Measurements from ENCODE around the gene ATMIN. TPM values are rescaled to one million over a fixed set of nuclear protein-coding genes. Genes with fewer than 3 reads are reported as not detected.

Gene ATMIN
- total and polyA plus RNA-seq, 2 donors (not counting 3 experiments of a cell fraction or from before 2014, with no cell fraction given) = 15.0 to 22.4 TPM

GRCh38 chr16:81003064-81003463 lies 32.6 kb upstream of the ATMIN start:
- H3K79me2 ChIP-seq (ENCODE audit: control insufficient read depth, insufficient read depth, low read length) = peaks cover 88% of the 10 kb centered on the region
- no peaks in the 10 kb centered on the region for H3K36me3 ChIP-seq (ENCODE audit: control insufficient read depth in 2 of 2, extremely low read depth in 1 of 2, insufficient read depth in 2 of 2, low read length in 2 of 2)
- no peaks in the 10 kb centered on the region for H3K9me1 ChIP-seq (replicated peaks; ENCODE audit: control insufficient read depth, extremely low read depth, insufficient read depth, low read length)
- dilution Hi-C loops (cut with MboI; ENCODE audit: extremely low pct_ligation_motif_present, low sequenced_read_pairs) = no loop called here
- H3K27ac ChIP-seq (ENCODE audit: insufficient read depth, low read depth, low read length) = no peak overlapping the region
- DNase-seq (ENCODE audit: low read depth, low spot score) = no peak
- no peaks in the 10 kb centered on the region for H4K20me1 ChIP-seq (replicated peaks; ENCODE audit: control insufficient read depth, extremely low read depth, insufficient read depth, low read length)
- no TSS peak for BruUV-seq (replicated peaks)
- H3K4me3 ChIP-seq (replicated peaks in 1 of 3; ENCODE audit: insufficient read depth in 1 of 3, low read depth in 1 of 3, low read length in 3 of 3) = no peak overlapping the region
- peaks cover 14% of the 10 kb centered on the region for H3K4me1 ChIP-seq (ENCODE audit: control insufficient read depth, extremely low read depth, insufficient read depth, low read length)
- intact Hi-C loops (cut with micrococcal nuclease) = no loop called here
- H3K9ac ChIP-seq (replicated peaks; ENCODE audit: extremely low read depth, insufficient read depth, low read length) = no peak overlapping the region
- ChIA-PET CTCF (interaction anchor here (1.4 to 4.3 kb wide), 4 partner anchors 9 to 79 kb away, joined by 3 to 38 read pairs (median 6); no protein-coding TSS in a partner anchor), POLR2A (no interaction called here)
- TF ChIP-seq EZH2 (IDR thresholded peaks at IDR 0.05; ENCODE audit: borderline replicate concordance, low read depth, low read length, severe bottlenecking) (no peak), FOS (IDR thresholded peaks at IDR 0.05; ENCODE audit: borderline replicate concordance, insufficient read depth, low read length) (no peak)
- H3K4me2 ChIP-seq (ENCODE audit: insufficient read depth, low read length) = no peak overlapping the region
- H3K27me3 ChIP-seq (ENCODE audit: control insufficient read depth in 2 of 2, insufficient read depth in 2 of 2, low read length in 2 of 2) = no peaks in the 10 kb centered on the region
- H2AFZ ChIP-seq (ENCODE audit: low read depth, low read length) = no peak overlapping the region
- no peaks in the 10 kb centered on the region for H3K9me3 ChIP-seq (replicated peaks; ENCODE audit: control insufficient read depth, insufficient read depth, low read length)
- FAIRE-seq = no peak

- Histone ChIP-seq H3K36me3 (ENCODE audit: control insufficient read depth in 2 of 2, extremely low read depth in 1 of 2, insufficient read depth in 2 of 2, low read length in 2 of 2) (no peaks in the 10 kb centered on the region), H2AFZ (ENCODE audit: low read depth, low read length) (no peak overlapping the region), H3K4me3 (replicated peaks in 1 of 3; ENCODE audit: insufficient read depth in 1 of 3, low read depth in 1 of 3, low read length in 3 of 3) (no peak overlapping the region), H3K4me1 (ENCODE audit: control insufficient read depth, extremely low read depth, insufficient read depth, low read length) (peaks cover 19% of the 10 kb centered on the region), H3K9me1 (replicated peaks; ENCODE audit: control insufficient read depth, extremely low read depth, insufficient read depth, low read length) (no peaks in the 10 kb centered on the region), H3K27ac (ENCODE audit: insufficient read depth, low read depth, low read length) (no peak overlapping the region), H3K79me2 (ENCODE audit: control insufficient read depth, insufficient read depth, low read length) (peaks cover 88% of the 10 kb centered on the region), H3K9me3 (replicated peaks; ENCODE audit: control insufficient read depth, insufficient read depth, low read length) (no peaks in the 10 kb centered on the region), H3K9ac (replicated peaks; ENCODE audit: extremely low read depth, insufficient read depth, low read length) (peak overlapping the region; percentile 25), H4K20me1 (replicated peaks; ENCODE audit: control insufficient read depth, extremely low read depth, insufficient read depth, low read length) (no peaks in the 10 kb centered on the region), H3K27me3 (ENCODE audit: control insufficient read depth in 2 of 2, insufficient read depth in 2 of 2, low read length in 2 of 2) (no peaks in the 10 kb centered on the region), H3K4me2 (ENCODE audit: insufficient read depth, low read length) (peak overlapping the region; percentile 80)
- DNase-seq (ENCODE audit: low read depth, low spot score) (no peak), FAIRE-seq (no peak)
- CTCF ChIA-PET = interaction anchor here (0.5 to 4.3 kb wide), 26 partner anchors 10 to 734 kb away, joined by 3 to 38 read pairs (median 4); partner anchors contain the start of gene ATMIN
- dilution Hi-C loops (cut with MboI; ENCODE audit: extremely low pct_ligation_motif_present, low sequenced_read_pairs) = no loop called here
- intact Hi-C loops (cut with micrococcal nuclease) = loop anchor here (1.0 kb wide), 2 partner anchors 80 to 734 kb away; no protein-coding TSS in a partner anchor
- TF ChIP-seq FOS (IDR thresholded peaks at IDR 0.05; ENCODE audit: borderline replicate concordance, insufficient read depth, low read length) (no peak), GATA2 (IDR thresholded peaks at IDR 0.05; ENCODE audit: insufficient read depth, insufficient read length, low read depth, low read length) (no peak)
- BruUV-seq (replicated peaks) = no TSS peak
- POLR2A ChIA-PET = interaction anchor here (1.4 to 1.5 kb wide), 2 partner anchors 11 to 66 kb away, joined by 5 to 7 read pairs; no protein-coding TSS in a partner anchor
Measured at GRCh38 chr16:81003610-81004460, 31.8 kb upstream of the ATMIN start.

Measured in endothelial cell of umbilical vein (primary cell).